D721Med (cell line): Measurements from ENCODE around the gene CTNNBIP1.
"Not testable (repeated sequence)": the region's sequence is repeated elsewhere in the genome, so short reads cannot be mapped to it uniquely, and the experiment has no call there.

Experiments
- DNase-seq: peaks from one replicate; pipeline ENCODE4 v3.0.0; 2011; ENCODE audit warnings: low spot score; ENCODE audit not compliant: insufficient read length
- FAIRE-seq: peaks from 2 replicates; lab custom pipeline; 2011; peaks lifted over from hg19 to GRCh38; lab: Jason Lieb, UNC
- CTCF ChIP-seq: IDR thresholded peaks from 2 replicates; pipeline ENCODE4 v1.5.1; 2012; ENCODE audit warnings: mild to moderate bottlenecking, control low read depth; ENCODE audit not compliant: insufficient read depth; ENCODE audit errors: missing control alignments

CTNNBIP1 gene

GRCh38 chr1:9816199-9816598 lies 93.9 kb downstream of the CTNNBIP1 start:
- DNase-seq = no peak

GRCh38 chr1:9815150-9815549 lies 94.9 kb downstream of the CTNNBIP1 start:
- TF ChIP-seq CTCF = no peak
- DNase-seq = no peak
- FAIRE-seq = no peak

More at GRCh38 chr1:9816199-9816598, 93.9 kb downstream of the CTNNBIP1 start:
- FAIRE-seq = no peak
- no peak for TF ChIP-seq CTCF

GRCh38 chr1:9814619-9815018 lies 95.5 kb downstream of the CTNNBIP1 start:
- FAIRE-seq (no peak), DNase-seq (no peak)
- no peak for TF ChIP-seq CTCF

GRCh38 chr1:9811239-9811966 lies 98.7 kb downstream of the CTNNBIP1 start:
- FAIRE-seq (no peak), DNase-seq (no peak)
- TF ChIP-seq CTCF = no peak

GRCh38 chr1:9809100-9809510 lies 101.0 kb downstream of the CTNNBIP1 start:
- TF ChIP-seq CTCF = no peak

GRCh38 chr1:9808459-9808858 lies 101.6 kb downstream of the CTNNBIP1 start:
- FAIRE-seq (no peak), DNase-seq (no peak)
- TF ChIP-seq CTCF = no peak

More at GRCh38 chr1:9809100-9809510, 101.0 kb downstream of the CTNNBIP1 start:
- FAIRE-seq (no peak), DNase-seq (no peak)

- TF ChIP-seq CTCF = no peak
- FAIRE-seq (no peak), DNase-seq (no peak)
Measured at GRCh38 chr1:9807541-9807940, 102.5 kb downstream of the CTNNBIP1 start.

GRCh38 chr1:9805972-9806371 lies 104.1 kb downstream of the CTNNBIP1 start:
- FAIRE-seq = not testable (repeated sequence)

More at GRCh38 chr1:9805972-9806371, 104.1 kb downstream of the CTNNBIP1 start:
- not testable (repeated sequence) for DNase-seq
